ENCODE data around the gene NUTF2. TPM values are rescaled to one million over a fixed set of nuclear protein-coding genes. Genes with fewer than 3 reads are reported as not detected.

Gene NUTF2
- total RNA-seq, 2 experiments from 2014 or later = 152 to 157 TPM

DNA sequence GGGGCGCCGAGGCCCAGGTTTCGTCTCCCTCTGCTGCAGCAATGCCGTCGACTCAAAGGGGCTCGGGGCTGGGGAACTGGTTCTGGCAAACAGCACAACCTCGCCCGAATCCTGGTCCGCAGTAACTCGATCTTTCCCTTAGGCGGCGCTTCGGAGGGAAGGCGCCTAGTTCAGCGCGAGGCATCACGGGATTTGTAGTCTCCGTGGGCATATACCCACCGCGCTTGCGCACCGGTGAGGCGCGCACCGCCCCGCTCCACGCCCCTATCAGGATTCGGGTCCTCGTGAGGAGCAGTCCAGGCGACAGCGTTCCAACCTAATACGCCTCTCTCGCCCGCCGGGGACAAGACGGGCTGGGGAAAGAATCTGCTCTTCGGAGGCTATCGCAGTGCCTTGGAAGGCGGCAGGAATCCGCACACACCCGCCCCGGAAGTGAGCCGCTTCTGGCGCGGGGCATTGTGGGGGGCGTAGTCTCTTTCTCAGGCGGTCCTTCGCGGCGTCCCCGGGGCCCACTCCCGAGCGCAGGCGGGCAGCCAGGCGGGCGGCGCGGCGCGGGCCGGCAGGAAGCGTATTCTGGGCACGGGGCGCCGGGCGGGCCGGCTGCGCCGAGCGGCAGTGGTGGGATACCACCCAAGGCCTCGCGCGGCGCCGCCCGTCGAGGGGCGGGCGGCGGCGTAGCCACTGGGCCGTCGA lies 4.8 kb upstream of the NUTF2 start, which contains the start of gene THAP11:
Gene THAP11 (plus strand): TSS at position 505 of the 693 bp plus-strand sequence. CDS start 235 bp downstream, outside the sequence.
- POLR2A ChIA-PET = interaction anchor here (1.1 to 1.2 kb wide), 3 partner anchors 70 to 89 kb away, joined by 3 to 4 read pairs (median 3); no protein-coding TSS in a partner anchor
- Mint-ChIP-seq H3K4me3 (peak within 1 kb of the TSS; percentile 97), H3K4me1 (ENCODE audit: low read depth) (peaks cover 28% of the 10 kb centered on the region)

DNA sequence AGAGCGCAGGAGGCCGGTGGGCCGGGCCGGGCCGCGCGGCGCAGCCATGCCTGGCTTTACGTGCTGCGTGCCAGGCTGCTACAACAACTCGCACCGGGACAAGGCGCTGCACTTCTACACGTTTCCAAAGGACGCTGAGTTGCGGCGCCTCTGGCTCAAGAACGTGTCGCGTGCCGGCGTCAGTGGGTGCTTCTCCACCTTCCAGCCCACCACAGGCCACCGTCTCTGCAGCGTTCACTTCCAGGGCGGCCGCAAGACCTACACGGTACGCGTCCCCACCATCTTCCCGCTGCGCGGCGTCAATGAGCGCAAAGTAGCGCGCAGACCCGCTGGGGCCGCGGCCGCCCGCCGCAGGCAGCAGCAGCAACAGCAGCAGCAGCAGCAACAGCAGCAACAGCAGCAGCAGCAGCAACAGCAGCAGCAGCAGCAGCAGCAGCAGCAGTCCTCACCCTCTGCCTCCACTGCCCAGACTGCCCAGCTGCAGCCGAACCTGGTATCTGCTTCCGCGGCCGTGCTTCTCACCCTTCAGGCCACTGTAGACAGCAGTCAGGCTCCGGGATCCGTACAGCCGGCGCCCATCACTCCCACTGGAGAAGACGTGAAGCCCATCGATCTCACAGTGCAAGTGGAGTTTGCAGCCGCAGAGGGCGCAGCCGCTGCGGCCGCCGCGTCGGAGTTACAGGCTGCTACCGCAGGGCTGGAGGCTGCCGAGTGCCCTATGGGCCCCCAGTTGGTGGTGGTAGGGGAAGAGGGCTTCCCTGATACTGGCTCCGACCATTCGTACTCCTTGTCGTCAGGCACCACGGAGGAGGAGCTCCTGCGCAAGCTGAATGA lies 4.0 kb upstream of the NUTF2 start:
- intact Hi-C loops (cut with micrococcal nuclease) = loop anchor here (5.0 kb wide), 1 partner anchor 35 kb away; the partner anchor contains the start of genes RANBP10 and TSNAXIP1
- POLR2A ChIA-PET = interaction anchor here (0.7 to 1.3 kb wide), 5 partner anchors 9 to 88 kb away, joined by 3 to 6 read pairs (median 4); partner anchors contain the start of genes RANBP10 and TSNAXIP1
- TF ChIP-seq, protein P1, sequence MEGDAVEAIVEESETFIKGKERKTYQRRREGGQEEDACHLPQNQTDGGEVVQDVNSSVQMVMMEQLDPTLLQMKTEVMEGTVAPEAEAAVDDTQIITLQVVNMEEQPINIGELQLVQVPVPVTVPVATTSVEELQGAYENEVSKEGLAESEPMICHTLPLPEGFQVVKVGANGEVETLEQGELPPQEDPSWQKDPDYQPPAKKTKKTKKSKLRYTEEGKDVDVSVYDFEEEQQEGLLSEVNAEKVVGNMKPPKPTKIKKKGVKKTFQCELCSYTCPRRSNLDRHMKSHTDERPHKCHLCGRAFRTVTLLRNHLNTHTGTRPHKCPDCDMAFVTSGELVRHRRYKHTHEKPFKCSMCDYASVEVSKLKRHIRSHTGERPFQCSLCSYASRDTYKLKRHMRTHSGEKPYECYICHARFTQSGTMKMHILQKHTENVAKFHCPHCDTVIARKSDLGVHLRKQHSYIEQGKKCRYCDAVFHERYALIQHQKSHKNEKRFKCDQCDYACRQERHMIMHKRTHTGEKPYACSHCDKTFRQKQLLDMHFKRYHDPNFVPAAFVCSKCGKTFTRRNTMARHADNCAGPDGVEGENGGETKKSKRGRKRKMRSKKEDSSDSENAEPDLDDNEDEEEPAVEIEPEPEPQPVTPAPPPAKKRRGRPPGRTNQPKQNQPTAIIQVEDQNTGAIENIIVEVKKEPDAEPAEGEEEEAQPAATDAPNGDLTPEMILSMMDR (IDR thresholded peaks at IDR 0.05) = no peak
- H3K4me3 Mint-ChIP-seq = peak overlapping the region; percentile 97
- CTCF ChIA-PET = interaction anchor here (1.4 to 4.1 kb wide), 4 partner anchors 13 to 99 kb away, joined by 4 to 30 read pairs (median 10); no protein-coding TSS in a partner anchor
- peaks cover 30% of the 10 kb centered on the region for H3K4me1 Mint-ChIP-seq (ENCODE audit: low read depth)
- peak overlapping the region; percentile 95 for H3K27ac Mint-ChIP-seq
- H3K27me3 Mint-ChIP-seq = no peaks in the 10 kb centered on the region
- DNase-seq (peak; percentile 74), ATAC-seq (peak; percentile 10)
- no peaks in the 10 kb centered on the region for H3K9me3 Mint-ChIP-seq
- H3K36me3 Mint-ChIP-seq (ENCODE audit: low read depth) = peaks cover 18% of the 10 kb centered on the region

More for the DNA sequence above, 4.8 kb upstream of the NUTF2 start, which contains the start of gene THAP11:
- Mint-ChIP-seq H3K9me3 (no peaks in the 10 kb centered on the region), H3K27me3 (no peaks in the 10 kb centered on the region), H3K36me3 (ENCODE audit: low read depth) (peaks cover 18% of the 10 kb centered on the region), H3K27ac (peak within 1 kb of the TSS; percentile 96)
- TF ChIP-seq, protein P1 (IDR thresholded peaks at IDR 0.05) = peak; percentile 84
- ATAC-seq = peak; percentile 68
- intact Hi-C loops (cut with micrococcal nuclease) = loop anchor here (5.0 kb wide), 1 partner anchor 35 kb away; the partner anchor contains the start of genes RANBP10 and TSNAXIP1
- peak; percentile 96 for DNase-seq
- CTCF ChIA-PET = interaction anchor here (1.0 to 2.5 kb wide), 4 partner anchors 9 to 36 kb away, joined by 3 to 8 read pairs (median 4); partner anchors contain the start of genes RANBP10 and TSNAXIP1

DNA sequence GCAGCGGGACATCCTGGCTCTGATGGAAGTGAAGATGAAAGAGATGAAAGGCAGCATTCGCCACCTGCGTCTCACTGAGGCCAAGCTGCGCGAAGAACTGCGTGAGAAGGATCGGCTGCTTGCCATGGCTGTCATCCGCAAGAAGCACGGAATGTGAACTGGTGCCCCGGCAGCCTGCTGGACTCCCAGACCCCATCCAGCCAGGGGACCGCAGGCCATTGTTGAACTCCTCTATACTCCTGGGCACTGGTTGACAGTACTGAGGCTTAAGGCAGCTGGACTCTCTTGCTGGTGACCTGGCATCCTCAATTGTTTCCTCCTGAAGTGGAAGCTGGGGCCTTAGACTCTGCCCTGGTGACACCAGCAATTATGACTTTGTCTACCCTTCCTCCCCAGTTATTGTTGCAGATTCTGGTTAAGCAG lies 3.4 kb upstream of the NUTF2 start:
- POLR2A ChIA-PET = interaction anchor here (0.7 to 1.3 kb wide), 5 partner anchors 10 to 87 kb away, joined by 3 to 6 read pairs (median 4); partner anchors contain the start of genes RANBP10 and TSNAXIP1
- Mint-ChIP-seq H3K4me1 (ENCODE audit: low read depth) (peaks cover 34% of the 10 kb centered on the region), H3K4me3 (peak overlapping the region; percentile 97), H3K27ac (peak overlapping the region; percentile 95), H3K9me3 (no peaks in the 10 kb centered on the region), H3K27me3 (no peaks in the 10 kb centered on the region), H3K36me3 (ENCODE audit: low read depth) (peaks cover 21% of the 10 kb centered on the region)
- no peak for ATAC-seq
- TF ChIP-seq, protein P1 (IDR thresholded peaks at IDR 0.05) = no peak
- intact Hi-C loops (cut with micrococcal nuclease) = loop anchor here (5.0 kb wide), 1 partner anchor 36 kb away; the partner anchor contains the start of genes RANBP10 and TSNAXIP1
- no peak for DNase-seq
- CTCF ChIA-PET = interaction anchor here (1.4 to 4.1 kb wide), 4 partner anchors 13 to 98 kb away, joined by 4 to 30 read pairs (median 10); no protein-coding TSS in a partner anchor

DNA sequence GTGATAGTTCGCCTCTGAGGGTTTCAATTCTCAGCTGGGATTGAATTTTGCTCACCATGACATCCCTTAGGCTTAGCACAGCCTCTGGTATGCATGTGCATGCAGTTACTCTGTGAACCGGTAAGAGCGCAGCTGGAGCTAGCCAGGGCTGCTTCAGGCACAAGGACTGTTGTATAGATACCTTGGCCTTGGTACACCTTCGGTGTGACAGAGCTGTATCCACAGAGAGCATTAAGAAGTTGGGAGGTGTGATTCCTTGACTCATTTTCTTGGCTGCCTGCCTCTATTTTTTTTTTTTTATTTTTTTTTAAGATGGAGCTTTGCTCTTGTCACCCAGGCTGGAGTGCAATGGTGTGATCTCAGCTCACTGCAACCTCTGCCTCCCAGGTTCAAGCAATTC lies 2.2 kb upstream of the NUTF2 start:
- H3K9me3 Mint-ChIP-seq = no peaks in the 10 kb centered on the region

More for the DNA sequence above, 2.2 kb upstream of the NUTF2 start:
- peaks cover 40% of the 10 kb centered on the region for H3K4me1 Mint-ChIP-seq (ENCODE audit: low read depth)
- peak overlapping the region; percentile 97 for H3K4me3 Mint-ChIP-seq
- POLR2A ChIA-PET = interaction anchor here (0.7 to 1.4 kb wide), 5 partner anchors 11 to 39 kb away, joined by 4 to 5 read pairs (median 4); partner anchors contain the start of gene EDC4
- H3K27me3 Mint-ChIP-seq = no peaks in the 10 kb centered on the region
- CTCF ChIA-PET = interaction anchor here (0.7 to 4.1 kb wide), 10 partner anchors 9 to 384 kb away, joined by 3 to 30 read pairs (median 4); partner anchors contain the start of genes CARMIL2, CTCF, RANBP10 and TSNAXIP1
- DNase-seq = no peak
- H3K27ac Mint-ChIP-seq = peak overlapping the region; percentile 95
- intact Hi-C loops (cut with micrococcal nuclease) = loop anchor here (5.0 kb wide), 1 partner anchor 37 kb away; the partner anchor contains the start of genes RANBP10 and TSNAXIP1
- TF ChIP-seq, protein P1 (IDR thresholded peaks at IDR 0.05) = no peak
- ATAC-seq = no peak
- H3K36me3 Mint-ChIP-seq (ENCODE audit: low read depth) = peaks cover 26% of the 10 kb centered on the region

All from activated CD8-positive, alpha-beta T cell treated with anti-CD3 and anti-CD28 coated beads for 36 hours (primary cell).